ENCODE measurements around the gene COBLL1.
"Not testable (repeated sequence)": the region's sequence is repeated elsewhere in the genome, so short reads cannot be mapped to it uniquely, and the experiment has no call there.

The COBLL1 gene

GRCh38 chr2:164781394-164781793, 60.2 kb downstream of the COBLL1 start:
- DNase-seq (ENCODE audit: low spot score): no peak

- no peak for DNase-seq (ENCODE audit: low spot score)
These were observed 60.9 kb downstream of the COBLL1 start for GRCh38 chr2:164780611-164781178.

- DNase-seq (ENCODE audit: low spot score): no peak
These were observed 62.1 kb downstream of the COBLL1 start for GRCh38 chr2:164779383-164780057.

GRCh38 chr2:164778723-164779122, 62.9 kb downstream of the COBLL1 start:
- DNase-seq (ENCODE audit: low spot score): no peak

GRCh38 chr2:164777847-164778461, 63.7 kb downstream of the COBLL1 start:
- no peak for DNase-seq (ENCODE audit: low spot score)

GRCh38 chr2:164773635-164774034, 68.0 kb downstream of the COBLL1 start:
- DNase-seq (ENCODE audit: low spot score): no peak

GRCh38 chr2:164773091-164773490, 68.5 kb downstream of the COBLL1 start:
- DNase-seq (ENCODE audit: low spot score): no peak

- no peak for DNase-seq (ENCODE audit: low spot score)
These were observed 69.7 kb downstream of the COBLL1 start for GRCh38 chr2:164771897-164772296.

- no peak for DNase-seq (ENCODE audit: low spot score)
These were observed 71.2 kb downstream of the COBLL1 start for GRCh38 chr2:164770421-164770916.

- no peak for DNase-seq (ENCODE audit: low spot score)
These were observed 74.7 kb downstream of the COBLL1 start for GRCh38 chr2:164766954-164767320.

GRCh38 chr2:164766216-164766953, 75.2 kb downstream of the COBLL1 start:
- no peak for DNase-seq (ENCODE audit: low spot score)

GRCh38 chr2:164764996-164765395, 76.6 kb downstream of the COBLL1 start:
- no peak for DNase-seq (ENCODE audit: low spot score)

- no peak for DNase-seq (ENCODE audit: low spot score)
These were observed 77.1 kb downstream of the COBLL1 start for GRCh38 chr2:164764474-164764873.

GRCh38 chr2:164763431-164763830, 78.2 kb downstream of the COBLL1 start:
- DNase-seq (ENCODE audit: low spot score): no peak

- no peak for DNase-seq (ENCODE audit: low spot score)
These were observed 79.7 kb downstream of the COBLL1 start for GRCh38 chr2:164761737-164762460.

GRCh38 chr2:164761201-164761600, 80.4 kb downstream of the COBLL1 start:
- not testable (repeated sequence) for DNase-seq (ENCODE audit: low spot score)

- no peak for DNase-seq (ENCODE audit: low spot score)
These were observed 81.4 kb downstream of the COBLL1 start for GRCh38 chr2:164760179-164760578.

- no peak for DNase-seq (ENCODE audit: low spot score)
These were observed 83.5 kb downstream of the COBLL1 start for GRCh38 chr2:164757934-164758695.

GRCh38 chr2:164756773-164757172, 84.8 kb downstream of the COBLL1 start:
- DNase-seq (ENCODE audit: low spot score): no peak

GRCh38 chr2:164755952-164756351, 85.7 kb downstream of the COBLL1 start:
- no peak for DNase-seq (ENCODE audit: low spot score)
